LNCaP clone FGC (cell line): ENCODE data around the gene ZBTB25.

Source experiments
- DNase-seq: peaks from one replicate; pipeline ENCODE4 v3.0.0-alpha.2; 2011; ENCODE audit warnings: low read depth
- H3K4me3 ChIP-seq: 2 replicates; pipeline ENCODE4 v1.5.1; 2011; ENCODE audit warnings: mild to moderate bottlenecking, low read depth, low read length, control low read depth
- TF ChIP-seq, protein P1 (sequence below): IDR thresholded peaks from 2 replicates; pipeline ENCODE4 v1.5.1; 2012; ENCODE audit warnings: mild to moderate bottlenecking; ENCODE audit not compliant: control insufficient read depth, insufficient read depth; ENCODE audit errors: extremely low read depth

Gene ZBTB25

DNA sequence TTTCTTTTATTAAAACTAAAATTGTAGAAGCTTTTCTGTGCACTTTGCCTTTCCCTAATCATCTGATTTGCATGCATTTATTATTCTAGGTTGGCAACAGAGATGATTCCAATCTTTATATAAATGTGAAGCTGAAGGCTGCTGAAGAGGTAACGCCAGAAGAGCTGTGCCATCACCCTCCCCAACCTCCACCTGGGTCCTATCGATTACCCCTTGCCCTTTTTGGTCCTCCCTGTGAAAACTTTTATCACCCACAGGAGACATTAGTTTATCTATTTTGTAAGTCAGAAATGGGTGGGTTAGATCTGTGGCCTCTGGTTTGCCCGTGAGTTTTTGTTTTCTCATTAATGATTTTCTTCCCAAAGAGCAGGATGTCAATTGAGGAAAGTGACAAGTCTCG is 92.6 kb downstream of the ZBTB25 start:
- no peak for DNase-seq
- TF ChIP-seq, protein P1, sequence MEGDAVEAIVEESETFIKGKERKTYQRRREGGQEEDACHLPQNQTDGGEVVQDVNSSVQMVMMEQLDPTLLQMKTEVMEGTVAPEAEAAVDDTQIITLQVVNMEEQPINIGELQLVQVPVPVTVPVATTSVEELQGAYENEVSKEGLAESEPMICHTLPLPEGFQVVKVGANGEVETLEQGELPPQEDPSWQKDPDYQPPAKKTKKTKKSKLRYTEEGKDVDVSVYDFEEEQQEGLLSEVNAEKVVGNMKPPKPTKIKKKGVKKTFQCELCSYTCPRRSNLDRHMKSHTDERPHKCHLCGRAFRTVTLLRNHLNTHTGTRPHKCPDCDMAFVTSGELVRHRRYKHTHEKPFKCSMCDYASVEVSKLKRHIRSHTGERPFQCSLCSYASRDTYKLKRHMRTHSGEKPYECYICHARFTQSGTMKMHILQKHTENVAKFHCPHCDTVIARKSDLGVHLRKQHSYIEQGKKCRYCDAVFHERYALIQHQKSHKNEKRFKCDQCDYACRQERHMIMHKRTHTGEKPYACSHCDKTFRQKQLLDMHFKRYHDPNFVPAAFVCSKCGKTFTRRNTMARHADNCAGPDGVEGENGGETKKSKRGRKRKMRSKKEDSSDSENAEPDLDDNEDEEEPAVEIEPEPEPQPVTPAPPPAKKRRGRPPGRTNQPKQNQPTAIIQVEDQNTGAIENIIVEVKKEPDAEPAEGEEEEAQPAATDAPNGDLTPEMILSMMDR: no peak
- no peak overlapping the region for H3K4me3 ChIP-seq

DNA sequence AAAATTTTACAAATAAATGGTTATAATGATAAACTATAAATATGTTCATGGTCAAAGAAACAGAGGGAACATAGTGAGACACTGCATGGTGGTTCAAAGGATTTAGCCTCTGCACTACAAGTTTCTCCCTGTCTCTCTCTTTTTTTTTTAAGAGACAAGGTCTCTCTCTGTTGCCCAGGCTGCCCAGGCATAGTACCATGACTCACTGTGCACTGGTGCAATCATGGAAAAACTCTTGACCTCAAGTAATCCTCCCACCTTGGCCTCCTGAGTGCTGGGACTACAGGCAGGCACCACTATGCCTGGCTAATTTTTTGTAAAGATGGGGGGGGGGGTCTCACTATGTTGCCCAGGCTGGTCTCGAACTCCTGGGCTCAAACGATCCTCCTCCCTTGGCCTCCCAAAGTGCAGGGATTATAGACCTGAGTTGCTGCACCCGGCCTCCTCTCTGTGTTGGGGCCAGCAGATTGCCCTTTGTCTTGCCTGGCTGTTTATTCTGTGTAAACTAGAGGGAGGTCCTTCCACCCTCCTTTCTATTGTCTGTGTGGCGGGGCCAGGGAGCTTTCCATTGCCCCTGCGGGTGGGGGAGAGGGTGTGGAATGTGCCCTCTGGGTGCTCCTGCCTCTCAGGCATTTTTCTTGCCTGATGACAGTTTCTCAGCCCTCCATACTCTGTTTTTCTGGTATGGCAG is 93.4 kb downstream of the ZBTB25 start:
- H3K4me3 ChIP-seq: no peak overlapping the region
- DNase-seq: no peak
- TF ChIP-seq, protein P1: no peak

DNA sequence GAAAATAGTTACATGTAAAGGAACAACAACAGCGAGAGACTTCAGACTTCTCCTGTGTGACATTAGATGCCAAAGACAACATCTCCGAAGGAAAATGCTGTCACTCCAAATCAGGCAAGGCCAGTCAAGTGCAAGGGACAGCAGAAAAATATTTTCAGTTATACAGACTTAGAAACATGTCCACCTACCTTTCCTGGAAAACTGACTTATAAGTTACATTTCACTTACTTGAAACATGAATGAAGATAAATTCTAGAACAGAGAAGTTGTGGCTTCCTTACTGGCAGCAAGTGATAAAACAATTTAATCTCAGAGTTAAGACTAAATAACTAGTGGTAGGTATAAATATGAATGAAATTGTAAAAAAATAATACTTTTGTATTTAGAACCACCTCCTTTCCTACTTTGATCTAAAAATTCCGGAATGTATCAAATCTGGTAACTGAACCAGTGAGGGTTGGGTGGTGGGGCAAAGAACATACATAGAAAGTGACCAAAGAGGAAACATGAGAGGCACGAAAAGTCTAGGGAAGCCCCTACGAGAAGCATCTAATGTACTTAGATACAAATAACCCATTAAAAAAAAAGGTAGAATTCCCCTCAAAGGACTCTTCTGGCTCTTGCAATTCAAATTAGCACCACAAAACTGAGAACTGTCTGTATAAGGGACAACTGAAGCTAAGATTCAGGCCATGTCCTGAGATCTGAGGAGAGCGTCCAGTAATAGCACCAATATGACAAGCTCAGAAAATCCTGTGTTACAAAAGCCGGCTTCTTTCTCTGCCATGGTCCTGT is 94.3 kb downstream of the ZBTB25 start:
- no peak overlapping the region for H3K4me3 ChIP-seq
- no peak for DNase-seq
- TF ChIP-seq, protein P1: no peak

DNA sequence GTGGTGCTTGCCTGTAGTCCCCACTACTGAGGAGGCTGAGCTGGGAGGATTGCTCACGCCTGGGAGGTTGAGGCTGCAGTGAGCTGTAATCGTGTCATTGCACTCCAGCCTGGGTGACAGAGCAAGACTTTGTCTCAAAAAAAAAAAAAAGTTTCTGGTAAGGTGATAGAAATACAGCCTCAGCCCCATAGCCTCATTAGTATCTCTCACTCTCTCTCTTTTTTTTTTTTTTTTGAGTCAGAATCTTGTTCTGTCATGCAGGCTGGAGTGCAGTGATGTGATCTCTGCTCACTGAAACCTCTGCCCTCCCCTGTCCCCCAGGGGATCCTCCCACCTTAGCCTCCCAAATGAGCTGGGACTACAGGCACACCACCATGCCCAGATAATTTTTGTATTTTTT is 96.3 kb downstream of the ZBTB25 start:
- no peak overlapping the region for H3K4me3 ChIP-seq
- TF ChIP-seq, protein P1: no peak
- DNase-seq: no peak

DNA sequence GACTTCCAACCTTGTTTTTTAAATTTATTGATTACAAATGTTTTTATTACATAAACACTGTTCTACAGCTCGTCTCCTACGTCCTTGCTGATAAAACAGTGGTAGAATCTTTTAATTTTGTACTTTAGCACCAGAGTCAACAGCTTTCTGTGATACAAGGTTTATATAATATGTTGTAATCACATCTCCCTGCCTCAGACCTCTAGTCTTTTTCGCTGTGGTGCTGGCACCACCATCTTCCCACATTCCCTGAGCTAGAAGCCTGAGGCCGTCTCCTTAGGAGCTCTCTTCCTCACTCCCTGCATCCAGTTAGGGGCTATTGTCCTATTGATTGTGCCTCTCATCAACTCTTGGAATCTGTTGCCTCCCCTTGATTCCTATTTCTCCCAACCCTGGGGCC is 98.3 kb downstream of the ZBTB25 start:
- TF ChIP-seq, protein P1: no peak
- DNase-seq: no peak
- no peak overlapping the region for H3K4me3 ChIP-seq

DNA sequence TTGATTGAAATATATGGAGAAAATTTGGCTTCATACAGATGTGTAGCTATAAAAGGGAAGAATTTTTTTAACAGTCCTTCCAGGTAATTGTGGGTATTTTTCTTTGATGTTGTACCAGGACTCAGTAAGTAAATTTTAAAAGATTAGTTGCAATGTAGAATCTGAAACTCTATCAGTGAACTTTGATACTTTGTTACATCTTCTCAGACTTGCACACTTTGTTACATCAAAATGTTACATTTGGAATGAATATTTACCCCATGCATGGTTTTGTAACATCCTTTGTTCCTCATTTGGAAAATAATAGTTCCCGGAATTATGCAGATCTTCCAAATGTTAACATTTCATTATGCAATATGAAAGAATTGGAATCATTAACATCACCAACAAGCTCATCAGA is 101.7 kb downstream of the ZBTB25 start:
- TF ChIP-seq, protein P1: no peak
- no peak overlapping the region for H3K4me3 ChIP-seq
- no peak for DNase-seq
